ENCODE data around the gene SLC35B2. TPM values are rescaled to one million over a fixed set of nuclear protein-coding genes. Genes with fewer than 3 reads are reported as not detected.

SLC35B2 gene
- total and polyA plus RNA-seq, 9 of the 15 experiments (the other 6 are each of a cell fraction or from before 2014, with no cell fraction given), result 14.5 to 59.1 (median 47.1) TPM

DNA sequence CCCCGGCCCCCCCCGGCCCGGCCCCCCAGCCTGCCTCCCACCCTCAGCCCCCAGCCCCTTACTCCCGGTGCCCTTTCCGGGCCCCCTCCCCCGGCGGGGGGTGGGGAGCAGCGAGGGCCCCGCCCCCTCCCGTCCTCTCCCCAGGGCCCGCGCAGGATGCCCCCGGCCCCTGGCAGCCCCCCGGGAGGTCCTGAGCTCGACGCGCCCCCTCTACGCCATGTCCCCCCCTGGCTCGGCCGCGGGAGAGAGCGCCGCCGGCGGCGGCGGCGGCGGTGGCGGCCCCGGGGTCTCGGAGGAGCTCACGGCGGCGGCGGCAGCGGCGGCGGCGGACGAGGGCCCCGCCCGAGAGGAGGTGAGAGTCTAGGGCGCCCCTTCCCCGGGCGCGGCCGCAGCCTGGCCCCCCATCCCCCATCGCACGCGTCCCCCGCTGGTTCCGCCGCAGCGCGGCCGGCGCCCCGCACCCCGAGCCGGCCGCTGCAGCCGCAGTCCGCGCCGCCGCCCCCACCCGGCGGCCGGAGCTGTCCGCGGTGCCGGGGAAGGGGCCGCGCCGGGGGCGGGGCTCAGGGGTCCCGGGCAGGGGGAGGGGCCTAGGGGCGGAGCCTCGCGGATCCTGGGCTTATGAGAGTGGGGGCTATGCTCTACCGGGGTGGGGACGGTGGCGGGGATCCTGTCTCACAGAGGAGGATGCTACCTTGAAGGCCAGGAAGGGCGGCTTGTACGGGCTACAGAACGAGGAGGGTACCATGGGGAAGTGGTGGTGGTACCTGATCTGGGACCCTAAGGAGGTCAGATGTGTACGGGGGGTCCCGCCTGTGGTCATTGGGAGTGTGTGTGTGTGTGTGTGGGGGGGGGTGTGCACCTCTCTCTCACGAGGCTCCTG lies 13.4 kb upstream of the SLC35B2 start (continued):
- TF ChIP-seq REST (IDR thresholded peaks at IDR 0.05; ENCODE audit: borderline replicate concordance) (peak; percentile 59), REST (CRISPR knock-in tag; IDR thresholded peaks at IDR 0.05; ENCODE audit: low read depth) (no peak), NR1H2 (CRISPR knock-in tag; IDR thresholded peaks at IDR 0.05) (no peak), NEUROD1 (IDR thresholded peaks at IDR 0.05; ENCODE audit: borderline replicate concordance, low read depth, low read length, partially characterized antibody) (no peak), VEZF1 (CRISPR knock-in tag; IDR thresholded peaks at IDR 0.05) (peak; percentile 48), RAD51 (IDR thresholded peaks at IDR 0.05; ENCODE audit: borderline replicate concordance, low read depth) (no peak), DMBX1 (CRISPR knock-in tag; IDR thresholded peaks at IDR 0.05; ENCODE audit: borderline replicate concordance) (no peak), ZBTB12 (CRISPR knock-in tag; IDR thresholded peaks at IDR 0.05) (no peak), SOX6 (IDR thresholded peaks at IDR 0.05) (no peak), ZNF354B (CRISPR knock-in tag; IDR thresholded peaks at IDR 0.05) (no peak), NFE2 (IDR thresholded peaks at IDR 0.05; ENCODE audit: low read depth) (no peak)
- TF ChIP-seq, protein P1, sequence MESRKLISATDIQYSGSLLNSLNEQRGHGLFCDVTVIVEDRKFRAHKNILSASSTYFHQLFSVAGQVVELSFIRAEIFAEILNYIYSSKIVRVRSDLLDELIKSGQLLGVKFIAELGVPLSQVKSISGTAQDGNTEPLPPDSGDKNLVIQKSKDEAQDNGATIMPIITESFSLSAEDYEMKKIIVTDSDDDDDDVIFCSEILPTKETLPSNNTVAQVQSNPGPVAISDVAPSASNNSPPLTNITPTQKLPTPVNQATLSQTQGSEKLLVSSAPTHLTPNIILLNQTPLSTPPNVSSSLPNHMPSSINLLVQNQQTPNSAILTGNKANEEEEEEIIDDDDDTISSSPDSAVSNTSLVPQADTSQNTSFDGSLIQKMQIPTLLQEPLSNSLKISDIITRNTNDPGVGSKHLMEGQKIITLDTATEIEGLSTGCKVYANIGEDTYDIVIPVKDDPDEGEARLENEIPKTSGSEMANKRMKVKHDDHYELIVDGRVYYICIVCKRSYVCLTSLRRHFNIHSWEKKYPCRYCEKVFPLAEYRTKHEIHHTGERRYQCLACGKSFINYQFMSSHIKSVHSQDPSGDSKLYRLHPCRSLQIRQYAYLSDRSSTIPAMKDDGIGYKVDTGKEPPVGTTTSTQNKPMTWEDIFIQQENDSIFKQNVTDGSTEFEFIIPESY (CRISPR knock-in tag; IDR thresholded peaks at IDR 0.05), result no peak

Measured in K562 (cell line).